Kidney tubule cell (primary cell): ENCODE measurements around the gene CFL2.
"Not testable (repeated sequence)": the region's sequence is repeated elsewhere in the genome, so short reads cannot be mapped to it uniquely, and the experiment has no call there.

ENCODE experiments used
- DNase-seq: peaks from one replicate; pipeline ENCODE4 v3.0.0-alpha.2; 2018; ENCODE audit warnings: low spot score

Gene CFL2

DNA sequence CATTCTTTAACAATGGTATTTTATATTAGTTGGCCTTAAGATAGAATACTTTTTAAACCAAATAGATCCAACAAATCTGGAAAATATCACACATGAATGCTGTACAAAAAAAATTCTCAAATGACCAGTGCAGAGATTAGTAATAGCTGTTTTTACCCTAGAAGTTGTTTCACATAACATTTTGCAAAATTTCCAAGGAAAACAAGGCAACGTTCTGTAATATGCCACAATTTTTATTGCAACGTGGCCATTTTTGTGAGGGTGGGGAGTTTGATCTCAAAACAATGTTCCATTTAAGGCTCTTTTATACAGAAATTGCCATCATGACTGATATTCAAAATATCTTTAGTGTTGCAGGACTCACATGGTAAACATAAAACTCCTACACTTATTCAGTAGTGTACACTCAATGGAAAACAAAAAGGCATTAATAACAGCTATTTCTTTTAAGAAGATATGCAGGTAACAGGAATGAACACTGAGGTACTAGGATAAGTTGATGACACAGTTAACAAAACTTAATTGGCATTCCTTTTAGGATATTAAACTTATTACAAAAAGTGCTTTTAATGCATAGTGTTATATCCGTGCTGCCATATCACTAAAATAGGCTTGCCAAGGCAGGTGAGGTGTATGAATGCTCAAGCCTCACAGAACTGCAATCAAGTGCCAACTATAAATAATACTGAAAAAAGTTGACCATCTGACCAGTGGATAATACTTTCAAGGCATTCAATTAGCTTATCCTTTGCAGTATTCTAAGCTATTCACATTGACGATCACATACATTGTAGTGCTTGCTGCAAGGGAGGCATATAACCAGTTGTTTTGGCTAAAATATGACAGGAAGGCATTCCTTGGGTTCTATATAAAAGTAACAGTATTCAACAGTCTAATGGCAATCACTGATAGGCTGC, 2.3 kb downstream of the CFL2 start:
- DNase-seq, result no peak

DNA sequence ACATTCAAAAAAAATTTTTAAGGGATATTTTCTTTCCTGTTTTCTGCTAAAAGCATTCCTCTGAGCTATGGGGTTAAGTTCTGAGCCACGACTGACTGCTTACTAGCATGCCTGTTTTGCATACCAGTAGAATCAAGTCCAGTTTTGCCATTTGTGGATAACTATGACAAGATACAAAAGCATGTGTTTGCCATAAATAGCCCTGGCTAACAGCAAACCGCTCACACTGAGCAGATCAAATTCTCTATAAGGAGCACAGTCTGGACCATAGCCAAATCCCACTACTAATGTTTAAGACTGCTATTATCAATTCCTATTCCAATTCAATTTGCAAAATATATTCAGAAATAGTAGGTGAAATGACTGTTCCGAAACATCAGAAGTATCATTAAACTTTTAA, 3.2 kb downstream of the CFL2 start:
- peak; percentile 76 for DNase-seq

- no peak for DNase-seq
Measured at GRCh38 chr14:34710744-34711143, 3.6 kb downstream of the CFL2 start.

- no peak for DNase-seq
Measured at GRCh38 chr14:34710006-34710405, 4.4 kb downstream of the CFL2 start.

GRCh38 chr14:34707722-34708121, 6.7 kb downstream of the CFL2 start:
- no peak for DNase-seq

- DNase-seq, result no peak
Measured at GRCh38 chr14:34701808-34702207, 12.6 kb downstream of the CFL2 start.

DNA sequence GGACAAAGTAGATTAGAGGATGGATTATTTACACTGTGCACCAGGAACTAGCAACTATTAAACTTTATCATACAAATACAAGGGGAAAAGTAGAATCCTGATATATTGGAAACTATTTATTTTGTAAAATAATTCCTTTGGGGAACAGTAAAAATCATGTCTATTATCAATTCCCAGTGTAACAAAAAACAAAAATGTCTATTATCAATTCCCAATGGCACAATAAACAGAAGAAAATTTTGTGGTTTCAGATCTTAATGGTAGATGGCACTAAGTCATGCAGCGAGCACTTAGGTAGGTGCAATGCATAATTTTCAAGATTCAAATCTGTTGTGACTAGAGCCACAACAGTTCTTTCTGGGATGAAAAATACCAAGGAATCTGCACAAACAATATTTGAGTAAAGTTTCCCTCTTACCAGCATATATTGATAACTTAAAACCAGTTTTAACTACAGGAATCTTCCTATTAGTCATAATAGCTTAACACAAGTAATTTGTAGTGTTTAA, 13.7 kb downstream of the CFL2 start:
- no peak for DNase-seq

DNA sequence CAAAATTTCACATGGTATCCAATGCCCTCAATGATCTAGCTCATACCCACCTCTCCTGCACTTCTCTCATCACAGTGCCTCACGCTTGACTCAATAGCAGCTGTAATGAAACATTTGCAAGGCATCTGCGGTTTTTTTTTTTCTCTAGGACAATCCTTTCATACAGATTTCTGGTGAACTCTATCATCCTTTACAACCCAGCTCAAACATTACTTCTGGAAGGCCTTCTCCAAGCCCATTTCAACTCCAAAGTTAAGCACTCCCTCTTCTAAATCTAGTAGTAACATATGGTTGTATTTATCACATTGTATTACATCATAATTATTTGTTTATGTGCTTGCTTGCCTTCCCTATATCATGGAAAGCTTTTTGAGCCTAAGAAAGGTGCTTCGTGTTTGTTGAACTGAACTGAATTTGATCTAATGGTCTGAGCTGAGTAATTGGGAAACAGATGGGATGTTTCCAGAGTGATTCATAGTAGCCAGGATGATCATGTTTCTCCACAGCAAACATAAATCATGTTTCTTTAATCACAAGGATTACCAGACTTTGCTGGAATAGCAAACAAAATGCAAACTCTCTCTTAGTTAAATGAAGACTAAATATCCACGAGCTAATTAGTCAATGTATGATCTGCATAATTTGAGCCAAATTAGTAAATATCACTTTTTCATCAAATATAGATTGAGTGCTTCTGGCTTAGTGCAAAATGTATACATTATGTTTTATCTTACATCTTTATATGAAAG, 14.3 kb downstream of the CFL2 start:
- peak; percentile 83 for DNase-seq

GRCh38 chr14:34694216-34694615, 20.2 kb downstream of the CFL2 start:
- DNase-seq, result not testable (repeated sequence)

DNA sequence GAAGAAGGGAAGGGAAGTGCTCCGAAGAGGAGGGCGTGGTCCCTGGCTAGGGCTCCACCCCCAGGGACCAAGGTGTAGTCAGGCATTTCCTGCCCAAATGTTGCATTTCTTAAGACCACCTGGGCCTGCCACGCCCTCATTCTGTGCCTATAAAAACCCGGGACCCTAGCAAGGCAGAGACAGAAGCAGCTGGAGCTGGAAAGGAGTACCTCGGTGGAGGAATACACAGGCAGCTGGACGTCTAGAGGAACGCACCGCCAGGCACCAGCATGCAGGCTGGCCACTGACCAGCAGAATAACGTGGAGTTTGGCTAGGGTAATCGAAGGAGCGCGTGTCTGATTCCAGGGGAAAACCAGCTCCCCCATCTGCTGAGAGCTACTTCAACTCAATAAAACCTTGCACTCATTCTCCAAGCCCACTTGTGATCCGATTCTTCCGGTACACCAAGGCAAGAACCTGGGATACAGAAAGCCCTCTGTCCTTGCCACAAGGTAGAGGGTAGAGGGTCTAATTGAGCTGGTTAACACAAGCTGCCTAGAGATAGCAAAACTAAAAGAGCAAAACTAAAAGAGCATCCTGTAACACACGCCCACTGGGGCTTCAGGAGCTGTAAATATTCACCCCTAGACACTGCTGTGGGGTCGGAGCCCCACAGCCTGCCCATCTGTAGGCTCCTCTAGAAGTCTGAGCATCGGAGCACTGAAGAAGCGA, 21.0 kb downstream of the CFL2 start:
- peak; percentile 60 for DNase-seq

DNA sequence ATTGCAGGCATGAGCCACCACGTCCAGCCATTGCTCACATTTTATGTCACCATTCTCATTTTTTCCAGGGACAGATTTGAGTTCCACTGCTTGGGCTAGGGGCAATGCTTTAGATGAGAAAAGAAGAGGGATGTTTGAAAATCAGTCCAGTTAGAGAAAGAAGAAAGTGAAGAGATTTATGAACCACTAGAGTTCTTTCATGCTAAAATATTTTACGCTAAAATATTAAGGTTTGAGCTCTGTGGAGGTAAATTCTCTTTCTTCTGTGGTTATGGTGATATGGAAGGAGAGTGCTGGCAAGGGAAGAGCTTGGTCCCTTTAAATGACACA, 21.5 kb downstream of the CFL2 start:
- DNase-seq, result no peak

- no peak for DNase-seq
Measured at GRCh38 chr14:34692348-34692747, 22.0 kb downstream of the CFL2 start.

DNA sequence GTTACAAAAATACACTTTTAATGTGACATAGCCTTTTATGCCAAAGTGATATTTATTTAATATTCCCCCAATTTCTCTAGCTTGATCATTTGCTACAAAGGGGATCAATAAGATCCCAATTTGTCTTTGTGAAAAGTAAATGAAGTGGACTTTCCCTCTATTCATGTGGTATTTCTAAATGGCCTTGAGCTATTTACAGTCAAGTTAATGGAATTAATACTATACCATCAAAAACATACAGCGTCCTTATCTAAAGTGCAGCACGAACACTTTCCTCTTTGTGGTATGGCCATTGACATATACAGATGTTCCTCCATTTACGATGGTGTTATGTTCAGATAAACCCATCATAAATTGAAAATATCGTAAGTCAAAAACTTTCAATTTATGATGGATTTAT, 23.2 kb downstream of the CFL2 start:
- no peak for DNase-seq

DNA sequence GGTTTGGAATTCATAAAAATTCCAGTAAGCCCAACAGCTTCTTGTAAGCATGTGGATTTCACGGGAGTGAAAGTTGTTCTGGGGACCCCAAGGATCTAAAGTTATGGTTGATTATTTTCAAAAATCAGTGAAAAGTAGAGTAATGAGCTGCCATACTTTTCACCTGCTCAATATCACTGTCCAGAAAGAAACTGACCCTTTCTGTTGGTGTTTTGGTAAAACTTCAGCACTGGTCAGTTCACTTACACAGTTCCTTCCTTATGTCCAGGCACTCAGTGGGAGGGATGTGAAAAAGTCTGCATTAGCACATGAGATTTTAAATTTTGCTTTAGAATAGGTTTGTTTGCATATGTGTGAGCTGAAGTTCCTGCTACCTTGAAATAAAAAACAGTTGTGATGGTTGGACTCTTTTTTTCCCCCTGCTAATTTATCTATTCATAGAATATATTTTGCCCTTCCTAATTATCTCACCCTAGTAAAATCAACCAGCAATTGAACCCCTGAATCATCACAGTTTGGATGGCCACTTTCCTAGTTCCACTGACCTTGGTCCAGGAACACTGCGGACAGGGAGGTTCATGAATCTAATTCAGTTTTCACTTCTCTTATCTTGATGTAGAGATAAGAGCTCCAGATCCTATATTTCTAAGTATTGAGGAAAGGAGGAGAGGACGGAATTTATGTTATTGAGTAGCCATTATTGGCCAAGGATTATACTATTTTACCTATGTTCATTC, 25.8 kb downstream of the CFL2 start:
- DNase-seq, result no peak

- no peak for DNase-seq
Measured at GRCh38 chr14:34685819-34686428, 28.5 kb downstream of the CFL2 start.

GRCh38 chr14:34684578-34684977, 29.8 kb downstream of the CFL2 start:
- no peak for DNase-seq

GRCh38 chr14:34682787-34683321, 31.5 kb downstream of the CFL2 start:
- DNase-seq, result no peak

GRCh38 chr14:34680806-34681479, 33.5 kb downstream of the CFL2 start:
- DNase-seq, result no peak

DNA sequence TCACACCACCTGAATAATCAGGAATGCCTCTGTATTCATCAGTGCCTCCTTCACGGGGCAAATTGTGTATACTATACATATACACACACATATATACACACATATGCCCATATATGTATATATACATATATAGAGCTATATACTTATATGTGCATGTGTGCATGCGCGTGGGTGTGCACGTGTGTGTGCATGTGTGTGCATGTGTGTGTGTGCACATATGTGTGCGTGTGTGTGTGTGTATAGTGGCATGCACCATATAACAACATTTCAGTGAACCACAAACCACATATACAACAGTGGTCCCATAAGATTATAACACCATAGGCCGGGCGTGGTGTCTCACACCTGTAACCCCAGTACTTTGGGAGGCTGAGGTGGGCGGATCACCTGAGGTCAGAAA, 35.7 kb downstream of the CFL2 start:
- DNase-seq, result no peak

DNA sequence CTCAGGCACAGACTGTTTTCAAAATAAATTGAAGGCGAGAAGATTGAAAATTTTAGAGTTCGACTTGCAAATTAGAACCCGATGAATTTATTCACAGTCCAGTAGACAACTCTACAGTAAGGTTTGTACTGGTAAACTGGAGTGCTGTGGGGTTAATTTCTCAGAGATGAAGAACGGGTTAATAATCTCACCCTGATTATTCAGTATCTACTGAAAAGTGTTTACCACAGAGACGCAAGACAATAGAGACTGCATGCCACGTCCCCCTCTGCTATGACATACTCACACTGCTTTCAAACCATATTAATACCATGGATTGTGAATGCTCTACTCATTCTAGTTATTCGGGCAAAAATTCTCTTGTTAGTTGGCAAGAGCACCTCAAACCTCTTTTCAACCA, 36.1 kb downstream of the CFL2 start:
- peak; percentile 14 for DNase-seq
